K562 (cell line): ENCODE data around the gene SLC30A10. TPM values are rescaled to one million over a fixed set of nuclear protein-coding genes. Genes with fewer than 3 reads are reported as not detected.

ENCODE experiments used
- C11orf30 ChIP-seq: fragments of 450-650 bp; IDR thresholded peaks from 2 replicates; pipeline ENCODE4 v1.6.1; 2016; ENCODE audit warnings: low read depth, mild to moderate bottlenecking
- MNT ChIP-seq, 2 experiments: fragments of 450-650 bp; conservative IDR thresholded peaks; 2 replicates each; pipeline ENCODE4 v1.6.1; 2017; ENCODE audit warnings: mild to moderate bottlenecking in 2 of 2, moderate library complexity in 2 of 2
- NCOA6 ChIP-seq: fragments of 450-650 bp; IDR thresholded peaks from 2 replicates; pipeline ENCODE4 v1.6.1; 2017; ENCODE audit warnings: mild to moderate bottlenecking
- SMAD1 ChIP-seq: fragments of 150-350 bp; IDR thresholded peaks from 2 replicates; pipeline ENCODE4 v1.6.1; 2014; ENCODE audit warnings: low read length, low read depth; ENCODE audit not compliant: partially characterized antibody
- ZBTB12 ChIP-seq: fragments of 250-450 bp; sonication (Bioruptor Pico); IDR thresholded peaks from 2 replicates; pipeline ENCODE4 v1.4.0; 2020
- ZBTB40 ChIP-seq, 2 experiments: fragments of 450-650 bp in 1 of 2; sonication (generic) in 1 of 2; formaldehyde crosslinking in 1 of 2; IDR thresholded peaks; 2 replicates each; pipeline versions ENCODE4 v1.7.1 to v1.9.0; 2016 to 2022; ENCODE audit warnings: inconsistent platforms in 1 of 2, mild to moderate bottlenecking in 1 of 2, missing genetic modification reagents in 1 of 2
- polyA plus RNA-seq, 8 experiments: library from polyadenylated mRNA; depleted of rRNA in 4 of 8; stranded (reverse) in 5 of 8; unstranded in 3 of 8; fragments of >200 nt; fragmentation: Nextera tagmentation in 2 of 8; fragmentation: Illumina TruSeq in 1 of 8; extraction: Ambion mirVana in 2 of 8; extraction: Trizol in 1 of 8; gene quantifications; 2 replicates each; pipeline versions ENCODE4 v1.2.1 to v1.2.3, GENCODE V29; 2011 to 2014; ENCODE audit warnings: inconsistent platforms in 1 of 8, missing spikeins in 1 of 8
- total RNA-seq, 7 experiments: library from RNA; depleted of rRNA in 6 of 7; stranded (reverse); fragments of >200 nt in 6 of 7; fragmentation: Illumina TruSeq in 2 of 7; extraction: Trizol in 2 of 7; gene quantifications; 2 replicates each; pipeline versions ENCODE4 v1.2.1 to v1.2.3, GENCODE V29; 2011 to 2021; ENCODE audit warnings: low replicate concordance in 1 of 7
- TF ChIP-seq, protein P1 (sequence below): sonication (generic); formaldehyde crosslinking; IDR thresholded peaks from 2 replicates; pipeline ENCODE4 v1.8.1; 2023; ENCODE audit warnings: mild to moderate bottlenecking, missing genetic modification reagents
- TF ChIP-seq, protein P2 (sequence below): fragments of 250-450 bp; sonication (Bioruptor Pico); IDR thresholded peaks from 2 replicates; pipeline ENCODE4 v1.4.0; 2020; ENCODE audit warnings: mild to moderate bottlenecking, moderate library complexity

SLC30A10 gene
- total and polyA plus RNA-seq, 9 of the 15 experiments (the other 6 are each of a cell fraction or from before 2014, with no cell fraction given) = 2.6 to 11.3 (median 7.1) TPM

- TF ChIP-seq ZBTB40 (IDR thresholded peaks at IDR 0.05) = no peak
- TF ChIP-seq ZBTB40 (CRISPR knock-in tag; IDR thresholded peaks at IDR 0.05) = no peak
- TF ChIP-seq SMAD1 = no peak
- TF ChIP-seq, protein P1, sequence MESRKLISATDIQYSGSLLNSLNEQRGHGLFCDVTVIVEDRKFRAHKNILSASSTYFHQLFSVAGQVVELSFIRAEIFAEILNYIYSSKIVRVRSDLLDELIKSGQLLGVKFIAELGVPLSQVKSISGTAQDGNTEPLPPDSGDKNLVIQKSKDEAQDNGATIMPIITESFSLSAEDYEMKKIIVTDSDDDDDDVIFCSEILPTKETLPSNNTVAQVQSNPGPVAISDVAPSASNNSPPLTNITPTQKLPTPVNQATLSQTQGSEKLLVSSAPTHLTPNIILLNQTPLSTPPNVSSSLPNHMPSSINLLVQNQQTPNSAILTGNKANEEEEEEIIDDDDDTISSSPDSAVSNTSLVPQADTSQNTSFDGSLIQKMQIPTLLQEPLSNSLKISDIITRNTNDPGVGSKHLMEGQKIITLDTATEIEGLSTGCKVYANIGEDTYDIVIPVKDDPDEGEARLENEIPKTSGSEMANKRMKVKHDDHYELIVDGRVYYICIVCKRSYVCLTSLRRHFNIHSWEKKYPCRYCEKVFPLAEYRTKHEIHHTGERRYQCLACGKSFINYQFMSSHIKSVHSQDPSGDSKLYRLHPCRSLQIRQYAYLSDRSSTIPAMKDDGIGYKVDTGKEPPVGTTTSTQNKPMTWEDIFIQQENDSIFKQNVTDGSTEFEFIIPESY (CRISPR knock-in tag) = peak; percentile 71
- TF ChIP-seq, protein P2, sequence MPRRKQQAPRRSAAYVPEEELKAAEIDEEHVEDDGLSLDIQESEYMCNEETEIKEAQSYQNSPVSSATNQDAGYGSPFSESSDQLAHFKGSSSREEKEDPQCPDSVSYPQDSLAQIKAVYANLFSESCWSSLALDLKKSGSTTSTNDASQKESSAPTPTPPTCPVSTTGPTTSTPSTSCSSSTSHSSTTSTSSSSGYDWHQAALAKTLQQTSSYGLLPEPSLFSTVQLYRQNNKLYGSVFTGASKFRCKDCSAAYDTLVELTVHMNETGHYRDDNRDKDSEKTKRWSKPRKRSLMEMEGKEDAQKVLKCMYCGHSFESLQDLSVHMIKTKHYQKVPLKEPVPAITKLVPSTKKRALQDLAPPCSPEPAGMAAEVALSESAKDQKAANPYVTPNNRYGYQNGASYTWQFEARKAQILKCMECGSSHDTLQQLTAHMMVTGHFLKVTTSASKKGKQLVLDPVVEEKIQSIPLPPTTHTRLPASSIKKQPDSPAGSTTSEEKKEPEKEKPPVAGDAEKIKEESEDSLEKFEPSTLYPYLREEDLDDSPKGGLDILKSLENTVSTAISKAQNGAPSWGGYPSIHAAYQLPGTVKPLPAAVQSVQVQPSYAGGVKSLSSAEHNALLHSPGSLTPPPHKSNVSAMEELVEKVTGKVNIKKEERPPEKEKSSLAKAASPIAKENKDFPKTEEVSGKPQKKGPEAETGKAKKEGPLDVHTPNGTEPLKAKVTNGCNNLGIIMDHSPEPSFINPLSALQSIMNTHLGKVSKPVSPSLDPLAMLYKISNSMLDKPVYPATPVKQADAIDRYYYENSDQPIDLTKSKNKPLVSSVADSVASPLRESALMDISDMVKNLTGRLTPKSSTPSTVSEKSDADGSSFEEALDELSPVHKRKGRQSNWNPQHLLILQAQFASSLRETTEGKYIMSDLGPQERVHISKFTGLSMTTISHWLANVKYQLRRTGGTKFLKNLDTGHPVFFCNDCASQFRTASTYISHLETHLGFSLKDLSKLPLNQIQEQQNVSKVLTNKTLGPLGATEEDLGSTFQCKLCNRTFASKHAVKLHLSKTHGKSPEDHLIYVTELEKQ (CRISPR knock-in tag) = no peak
- no peak for TF ChIP-seq MNT (conservative IDR thresholded peaks at IDR 0.05)
- TF ChIP-seq ZBTB12 (CRISPR knock-in tag) = no peak
- peak; percentile 46; the same call in 1 of the 2 replicates for TF ChIP-seq C11orf30
- TF ChIP-seq NCOA6 = no peak
Measured at GRCh38 chr1:219917851-219918466, 10.4 kb downstream of the SLC30A10 start (continued).
